Inflammatory macrophage treated with lipopolysaccharide for 4 hours (primary cell): ENCODE data around the gene FMNL3.
A peak's percentile ranks its signal among the peaks of the same experiment; 100 is the strongest.

Source experiments
- DNase-seq: peaks from one replicate; pipeline ENCODE4 v3.0.0-alpha.2; 2020

FMNL3 gene

DNA sequence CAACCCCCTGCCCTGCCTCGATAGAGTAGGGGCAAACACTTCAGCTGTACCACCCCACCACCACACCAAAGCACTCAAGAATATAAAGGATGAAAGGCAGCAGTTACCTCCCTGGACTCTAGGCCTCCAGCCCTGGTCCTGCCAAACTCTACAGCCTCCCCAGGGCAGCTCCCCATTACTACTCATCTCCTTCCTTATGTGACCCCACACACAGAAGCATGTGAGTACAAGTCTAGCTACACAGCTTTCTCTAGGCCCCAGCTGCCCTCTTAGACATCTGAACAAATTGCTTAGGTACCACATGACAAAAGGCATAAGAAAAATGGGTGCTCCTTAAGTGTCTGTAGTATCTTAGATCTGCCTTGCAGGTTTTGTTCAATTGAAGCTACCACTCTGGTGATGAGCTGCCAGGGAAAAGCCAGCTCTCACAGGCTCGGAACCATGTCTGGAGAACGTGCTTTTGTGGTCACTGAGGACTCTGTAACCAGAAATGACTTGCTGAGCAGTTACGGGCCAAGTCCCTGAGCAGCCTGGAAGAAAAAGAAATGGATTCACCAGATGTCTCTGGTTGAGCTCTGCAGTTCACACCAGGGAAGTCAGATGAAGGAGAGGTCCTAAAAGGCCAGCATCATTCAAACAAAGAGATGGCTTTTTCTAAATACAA, 32.8 kb downstream of the FMNL3 start:
- DNase-seq: no peak

- peak; percentile 43 for DNase-seq
These were observed 33.5 kb downstream of the FMNL3 start for GRCh38 chr12:49673446-49674317.

DNA sequence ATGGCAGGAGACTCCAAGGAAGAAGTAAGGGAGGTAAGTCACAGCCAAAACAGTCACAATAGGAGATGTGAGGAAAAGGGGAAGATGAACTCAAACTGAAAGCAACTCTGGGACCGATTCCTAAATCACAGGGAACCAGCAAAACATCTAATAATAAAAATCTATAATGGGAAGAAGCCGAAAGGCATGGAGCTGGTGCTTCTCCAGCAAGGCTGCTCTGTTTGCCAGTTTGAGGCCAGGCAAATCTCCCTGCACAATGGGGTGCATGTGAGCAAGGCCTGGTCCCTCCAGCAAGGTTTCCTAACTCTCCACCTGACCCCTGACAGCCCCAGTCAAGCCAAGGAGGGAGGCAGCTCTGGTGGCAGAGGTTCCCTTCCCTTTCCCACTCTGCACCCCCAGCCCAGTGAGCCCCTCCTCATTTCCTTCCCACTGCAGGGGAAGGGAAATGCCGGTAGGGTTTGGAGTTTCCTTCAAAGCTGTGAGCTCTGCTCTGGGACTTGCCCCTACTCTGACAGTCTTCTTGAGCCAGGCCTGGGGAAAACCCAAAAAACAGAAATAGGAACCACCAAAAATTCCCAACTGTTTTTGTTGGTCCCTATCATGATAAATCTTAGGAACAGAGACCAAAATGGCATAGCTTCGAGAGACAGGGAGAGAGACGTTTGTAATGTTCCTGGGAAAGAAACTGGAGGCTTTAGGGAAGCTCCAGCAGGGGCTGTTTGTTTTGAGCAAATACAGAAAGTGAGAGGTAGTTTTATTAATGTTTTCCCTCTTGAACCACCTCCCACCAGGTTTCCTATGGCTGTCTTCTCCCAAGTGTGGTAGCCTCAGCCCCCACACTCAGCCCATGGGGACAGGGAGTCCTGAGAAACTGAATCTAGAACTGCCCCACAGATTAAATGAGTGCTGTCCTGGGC, 34.6 kb downstream of the FMNL3 start:
- DNase-seq: peak; percentile 87

GRCh38 chr12:49671031-49671765, 36.0 kb downstream of the FMNL3 start:
- peak; percentile 51 for DNase-seq

DNA sequence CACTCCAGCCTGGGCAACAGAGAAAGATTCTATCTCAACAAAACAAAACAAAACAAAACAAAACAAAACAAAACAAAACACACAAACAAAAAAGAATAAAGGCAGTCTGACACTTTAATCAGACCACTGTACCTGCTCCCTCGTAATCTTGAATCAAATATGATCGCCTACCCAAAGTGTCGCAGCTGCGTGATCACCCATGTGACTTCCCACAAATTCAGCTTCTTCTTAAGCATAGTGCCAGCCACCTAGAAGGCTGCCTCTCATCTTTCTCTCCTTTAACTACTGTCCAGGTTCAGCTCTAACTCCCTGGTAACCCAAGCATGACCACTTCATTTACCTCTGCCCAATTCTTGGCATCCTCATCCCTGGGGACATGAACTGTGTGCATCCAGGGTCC, 37.4 kb downstream of the FMNL3 start:
- no peak for DNase-seq

DNA sequence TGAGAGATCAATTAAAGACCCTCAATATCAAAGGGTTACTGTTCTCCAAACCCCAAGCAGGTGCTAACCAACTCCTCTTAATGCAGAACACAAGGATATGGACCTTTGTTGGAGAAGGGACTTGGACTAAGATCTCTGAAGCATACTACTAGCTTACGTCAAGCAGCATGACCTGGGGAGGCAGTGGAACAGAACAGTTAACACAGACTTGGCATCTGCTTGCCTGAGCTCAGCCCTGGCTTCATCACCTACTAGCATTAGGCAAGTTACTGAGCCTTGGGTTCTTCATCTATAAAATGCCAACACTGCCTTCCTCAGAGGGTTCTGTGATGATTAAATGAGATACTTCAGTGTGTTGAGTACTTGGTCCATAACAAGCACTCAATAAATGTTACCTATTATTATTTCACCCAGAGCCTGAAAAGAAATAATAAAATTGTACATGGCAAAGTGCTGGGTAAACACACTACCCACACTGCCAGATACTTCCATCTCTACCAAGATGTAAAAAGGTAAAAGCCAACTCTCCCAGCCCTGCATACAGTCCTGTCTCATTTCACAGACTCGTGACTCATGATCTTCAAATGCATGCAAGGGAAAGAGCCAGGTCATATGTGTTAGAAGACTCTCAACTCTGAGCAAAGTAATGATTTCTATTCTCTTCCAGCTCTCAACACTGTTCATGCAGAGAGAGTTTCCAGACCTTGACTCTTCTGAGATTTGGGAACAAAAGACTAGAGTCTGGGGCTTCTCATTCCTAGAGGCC, 39.7 kb downstream of the FMNL3 start:
- DNase-seq: no peak

- no peak for DNase-seq
These were observed 41.0 kb downstream of the FMNL3 start for GRCh38 chr12:49666176-49666575.

GRCh38 chr12:49665384-49665783, 41.8 kb downstream of the FMNL3 start:
- no peak for DNase-seq

- DNase-seq: no peak
These were observed 42.5 kb downstream of the FMNL3 start for GRCh38 chr12:49664591-49665239.

DNA sequence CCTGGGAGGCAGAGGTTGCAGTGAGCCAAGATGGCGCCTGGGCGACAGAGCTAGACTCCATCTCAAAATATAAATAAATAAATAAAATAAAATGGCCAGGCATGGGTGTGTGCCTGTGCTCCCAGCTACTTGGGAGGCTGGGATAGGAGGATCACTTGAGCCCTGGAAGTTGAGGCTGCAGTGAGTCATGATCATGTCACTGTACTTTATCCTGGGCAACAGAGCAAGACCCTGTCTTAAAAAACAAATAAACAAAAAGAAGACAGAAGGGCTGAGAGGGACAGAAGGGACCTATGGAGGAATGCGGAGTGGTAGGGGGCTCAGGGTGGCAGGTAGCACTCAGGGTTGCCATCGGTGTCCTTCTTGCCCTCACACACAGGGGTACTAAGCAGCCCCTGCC, 43.0 kb downstream of the FMNL3 start:
- DNase-seq: no peak

GRCh38 chr12:49662998-49663843, 44.0 kb downstream of the FMNL3 start:
- peak; percentile 95 for DNase-seq

DNA sequence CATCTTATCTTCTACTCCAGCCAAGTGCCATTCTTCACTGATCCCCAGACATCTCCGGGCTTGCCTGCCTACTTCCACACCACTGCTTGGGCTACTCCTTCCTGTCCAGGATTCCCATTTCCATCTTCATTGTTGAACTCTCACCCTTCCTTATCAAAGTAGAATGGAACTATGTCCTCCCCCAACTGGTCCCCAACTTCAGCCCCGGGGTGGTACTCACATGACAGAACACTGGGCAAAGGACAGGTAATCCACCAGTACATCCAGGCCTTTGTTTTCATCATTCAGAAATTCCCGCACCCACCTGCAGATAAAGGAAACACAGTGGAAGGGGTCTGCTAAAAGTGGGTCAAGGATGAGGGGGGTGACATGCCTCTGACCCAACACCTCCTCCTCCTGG, 45.5 kb downstream of the FMNL3 start:
- DNase-seq: no peak

DNA sequence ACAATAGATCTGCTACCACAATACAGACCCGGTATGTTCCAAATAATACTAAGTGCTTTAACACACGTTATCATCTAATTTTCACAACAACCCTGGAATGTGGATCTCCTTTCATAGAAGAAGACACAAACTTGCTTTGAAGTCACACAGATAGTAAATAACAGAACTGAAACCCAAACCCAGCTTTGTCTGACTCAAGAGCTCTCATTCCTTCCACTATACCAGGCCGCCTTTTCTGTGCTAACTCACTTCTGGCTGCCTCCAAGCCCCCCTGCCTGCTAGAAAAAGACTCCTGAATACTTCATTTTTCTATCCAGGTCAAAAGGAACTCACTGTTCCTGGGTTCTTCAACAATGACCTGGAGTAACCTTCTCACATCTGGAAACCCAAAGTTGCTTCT, 46.0 kb downstream of the FMNL3 start:
- DNase-seq: peak; percentile 79

DNA sequence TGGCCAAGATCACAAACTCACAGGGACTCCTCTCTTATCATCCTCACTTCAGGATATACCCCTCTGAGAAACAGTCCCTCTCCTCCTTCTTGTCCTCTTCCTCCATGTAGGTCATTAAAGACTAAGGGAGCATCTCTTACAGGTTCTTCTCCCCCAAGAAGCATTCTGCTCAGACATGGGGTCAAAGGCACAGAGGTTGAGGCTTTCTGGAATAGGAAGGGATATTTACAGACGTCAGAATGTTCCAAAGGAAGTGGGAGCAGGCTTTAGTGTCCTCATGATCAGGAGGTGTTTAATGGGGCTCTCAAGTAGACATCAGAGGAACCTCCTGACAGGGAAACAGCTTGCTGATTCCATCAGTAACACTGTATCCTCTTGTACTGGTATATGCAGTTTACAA, 47.5 kb downstream of the FMNL3 start:
- no peak for DNase-seq

GRCh38 chr12:49658276-49658675, 48.9 kb downstream of the FMNL3 start:
- DNase-seq: no peak

- no peak for DNase-seq
These were observed 51.5 kb downstream of the FMNL3 start for GRCh38 chr12:49655595-49656236.

- no peak for DNase-seq
These were observed 52.5 kb downstream of the FMNL3 start for GRCh38 chr12:49654715-49655114.

DNA sequence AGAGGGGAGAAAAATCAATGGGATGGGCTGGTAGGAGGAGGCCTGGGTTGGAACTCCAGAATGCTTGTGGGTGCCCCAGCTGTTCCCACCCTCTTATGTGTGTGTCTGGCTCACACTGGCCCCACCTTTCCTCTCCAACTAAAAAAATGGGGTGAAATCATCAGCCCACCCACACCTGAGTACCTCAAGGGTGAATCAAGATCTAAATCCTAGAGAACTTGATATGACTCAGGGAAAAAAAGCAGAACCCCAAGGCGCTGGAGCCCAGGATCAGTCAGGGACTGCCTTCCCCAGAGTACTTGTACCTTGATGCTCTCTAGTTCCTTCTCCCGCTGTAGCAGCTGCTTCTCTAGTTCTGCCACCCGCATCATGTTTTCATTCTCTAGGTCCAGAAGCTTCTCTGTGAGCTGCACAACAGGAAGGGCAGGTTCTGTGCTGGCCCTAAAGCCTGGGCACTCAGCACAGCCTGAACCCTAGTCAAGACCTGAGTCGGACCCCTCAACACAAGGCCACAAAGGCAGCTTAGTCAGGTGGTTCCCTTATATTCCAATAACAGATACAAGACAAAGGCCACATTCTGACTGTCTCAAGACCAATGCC, 54.2 kb downstream of the FMNL3 start:
- DNase-seq: no peak

DNA sequence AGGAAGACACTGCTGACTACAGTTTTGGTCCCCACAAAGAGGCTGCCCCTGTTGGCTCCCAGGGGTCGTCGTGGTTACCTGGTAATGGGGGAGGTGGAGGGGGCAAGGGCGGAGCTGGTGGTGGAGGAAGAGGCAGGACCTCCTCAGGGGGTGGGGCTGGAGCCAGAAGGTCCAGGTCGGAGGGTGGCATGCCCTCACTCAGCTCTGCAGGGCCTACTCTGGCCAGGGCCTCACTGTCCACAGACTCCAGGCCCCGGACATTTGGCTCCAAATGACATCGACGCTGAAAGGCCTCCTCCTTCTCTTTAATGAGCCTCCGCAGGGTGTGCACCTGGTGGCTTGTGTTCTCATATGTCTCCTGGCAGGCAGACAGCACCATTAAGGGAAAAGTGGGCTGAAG, 55.4 kb downstream of the FMNL3 start:
- DNase-seq: no peak
